ENCODE data around the gene HGS.

The HGS gene

GRCh38 chr17:81703747-81704654 is 20.2 kb downstream of the HGS start:
- TF ChIP-seq CTCF (conservative IDR thresholded peaks at IDR 0.05; ENCODE audit: low read length), result no peak
- DNase-seq (ENCODE audit: low read depth), result no peak
- peak overlapping the region; percentile 89 for H3K4me3 ChIP-seq (ENCODE audit: low read length)

GRCh38 chr17:81705518-81706231 is 21.9 kb downstream of the HGS start:
- TF ChIP-seq CTCF (conservative IDR thresholded peaks at IDR 0.05; ENCODE audit: low read length), result no peak
- no peak overlapping the region for H3K4me3 ChIP-seq (ENCODE audit: low read length)
- DNase-seq (ENCODE audit: low read depth), result no peak

GRCh38 chr17:81706232-81706611 is 22.4 kb downstream of the HGS start:
- TF ChIP-seq CTCF (conservative IDR thresholded peaks at IDR 0.05; ENCODE audit: low read length), result no peak
- DNase-seq (ENCODE audit: low read depth), result no peak
- H3K4me3 ChIP-seq (ENCODE audit: low read length), result no peak overlapping the region

- no peak overlapping the region for H3K4me3 ChIP-seq (ENCODE audit: low read length)
- no peak for DNase-seq (ENCODE audit: low read depth)
- no peak for TF ChIP-seq CTCF (conservative IDR thresholded peaks at IDR 0.05; ENCODE audit: low read length)
Observed at GRCh38 chr17:81706757-81707624, 23.2 kb downstream of the HGS start.

GRCh38 chr17:81707725-81708646 is 24.2 kb downstream of the HGS start:
- TF ChIP-seq CTCF (conservative IDR thresholded peaks at IDR 0.05; ENCODE audit: low read length), result no peak
- no peak overlapping the region for H3K4me3 ChIP-seq (ENCODE audit: low read length)
- DNase-seq (ENCODE audit: low read depth), result no peak

- no peak overlapping the region for H3K4me3 ChIP-seq (ENCODE audit: low read length)
- no peak for DNase-seq (ENCODE audit: low read depth)
- no peak for TF ChIP-seq CTCF (conservative IDR thresholded peaks at IDR 0.05; ENCODE audit: low read length)
Observed at GRCh38 chr17:81708739-81709185, 25.0 kb downstream of the HGS start.
